Astrocyte (in vitro differentiated cells and primary cell): ENCODE results near the gene CD27.

Experiments
- CTCF ChIP-seq: IDR thresholded peaks from 2 replicates; pipeline ENCODE4 v1.5.1; 2011; ENCODE audit warnings: low read depth, mild to moderate bottlenecking, inconsistent platforms, low read length, moderate library complexity; ENCODE audit not compliant: insufficient read depth
- EZH2 ChIP-seq: IDR thresholded peaks from 2 replicates; pipeline ENCODE4 v1.6.1; 2012; ENCODE audit warnings: mild to moderate bottlenecking, low read length, inconsistent platforms; ENCODE audit not compliant: insufficient read depth

DNA sequence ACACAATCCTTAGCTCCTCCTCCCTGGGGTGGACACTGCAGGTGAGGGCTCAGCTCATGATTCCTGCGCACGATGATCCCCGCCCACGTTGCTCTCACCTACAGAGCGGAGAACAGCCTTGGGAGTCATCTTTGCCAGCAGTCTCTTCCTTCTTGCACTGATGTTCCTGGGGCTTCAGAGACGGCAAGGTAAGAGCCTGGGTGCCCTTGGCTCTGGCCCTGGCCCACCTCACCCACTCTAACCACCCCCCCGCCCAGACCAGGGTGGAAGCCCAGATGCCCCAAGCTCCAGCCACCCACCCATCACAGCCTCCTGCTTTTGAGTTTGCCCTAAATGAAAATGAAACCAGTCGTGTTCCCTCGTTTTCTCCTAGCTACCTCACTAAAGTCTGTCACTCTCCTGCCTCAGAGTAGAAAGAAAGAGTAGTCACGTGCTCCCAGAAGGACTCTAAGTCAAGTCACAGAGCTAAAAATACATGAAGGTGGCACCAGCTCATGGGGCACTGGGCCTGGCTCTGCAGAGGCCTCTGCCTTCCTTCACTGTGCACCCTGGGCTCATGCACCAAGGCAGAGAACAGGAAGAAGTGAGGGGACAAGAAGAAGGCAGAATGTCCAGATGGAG is 16.1 kb downstream of the CD27 start:
- TF ChIP-seq CTCF (no peak), EZH2 (no peak)
